KMS-11 (cell line): ENCODE results near the gene NPTX2.

Experiments
- H2AFZ ChIP-seq: fragments of 200-600 bp; sonication (generic); 2 replicates; pipeline ENCODE4 v1.6.1; 2016; ENCODE audit warnings: antibody characterized with exemption, mixed run types, low read depth
- H3K27ac ChIP-seq: fragments of 200-600 bp; sonication (generic); 2 replicates; pipeline ENCODE4 v1.6.1; 2016; ENCODE audit warnings: mild to moderate bottlenecking, mixed run types
- H3K27me3 ChIP-seq: fragments of 200-600 bp; sonication (generic); 2 replicates; pipeline ENCODE4 v1.6.1; 2017; ENCODE audit warnings: mild to moderate bottlenecking, low read depth, mixed run types, moderate library complexity; ENCODE audit not compliant: insufficient read depth
- H3K36me3 ChIP-seq: fragments of 200-600 bp; sonication (generic); 2 replicates; pipeline ENCODE4 v1.6.1; 2017; ENCODE audit warnings: mild to moderate bottlenecking, mixed run types; ENCODE audit not compliant: insufficient read depth
- H3K4me1 ChIP-seq: fragments of 200-600 bp; sonication (generic); 2 replicates; pipeline ENCODE4 v1.6.1; 2016; ENCODE audit warnings: mild to moderate bottlenecking, low read depth, mixed run types; ENCODE audit not compliant: poor library complexity, severe bottlenecking
- H3K4me2 ChIP-seq: fragments of 200-600 bp; sonication (generic); 2 replicates; pipeline ENCODE4 v1.7.0; 2016; ENCODE audit warnings: mild to moderate bottlenecking, mixed run types
- H3K4me3 ChIP-seq: fragments of 200-600 bp; sonication (generic); IDR thresholded peaks from 2 replicates; pipeline ENCODE4 v1.6.1; 2017; ENCODE audit warnings: low read depth, low read length, mixed read lengths; ENCODE audit not compliant: insufficient read depth
- H3K79me2 ChIP-seq: fragments of 200-600 bp; sonication (generic); 2 replicates; pipeline ENCODE4 v1.6.1; 2016; ENCODE audit warnings: low read depth, mixed run types; ENCODE audit not compliant: insufficient read depth
- H3K9ac ChIP-seq: fragments of 200-600 bp; sonication (generic); 2 replicates; pipeline ENCODE4 v1.6.1; 2016; ENCODE audit warnings: mild to moderate bottlenecking, mixed run types
- H4K20me1 ChIP-seq: fragments of 200-600 bp; sonication (generic); 2 replicates; pipeline ENCODE4 v1.6.1; 2016; ENCODE audit warnings: mild to moderate bottlenecking, mixed run types; ENCODE audit not compliant: insufficient read depth
- TF ChIP-seq, protein P1 (sequence below): fragments of 200-600 bp; sonication (generic); conservative IDR thresholded peaks from 2 replicates; pipeline ENCODE4 v1.6.1; 2017; ENCODE audit warnings: low read depth, mild to moderate bottlenecking, antibody characterized with exemption, low read length, moderate library complexity, mixed read lengths

The NPTX2 gene

DNA sequence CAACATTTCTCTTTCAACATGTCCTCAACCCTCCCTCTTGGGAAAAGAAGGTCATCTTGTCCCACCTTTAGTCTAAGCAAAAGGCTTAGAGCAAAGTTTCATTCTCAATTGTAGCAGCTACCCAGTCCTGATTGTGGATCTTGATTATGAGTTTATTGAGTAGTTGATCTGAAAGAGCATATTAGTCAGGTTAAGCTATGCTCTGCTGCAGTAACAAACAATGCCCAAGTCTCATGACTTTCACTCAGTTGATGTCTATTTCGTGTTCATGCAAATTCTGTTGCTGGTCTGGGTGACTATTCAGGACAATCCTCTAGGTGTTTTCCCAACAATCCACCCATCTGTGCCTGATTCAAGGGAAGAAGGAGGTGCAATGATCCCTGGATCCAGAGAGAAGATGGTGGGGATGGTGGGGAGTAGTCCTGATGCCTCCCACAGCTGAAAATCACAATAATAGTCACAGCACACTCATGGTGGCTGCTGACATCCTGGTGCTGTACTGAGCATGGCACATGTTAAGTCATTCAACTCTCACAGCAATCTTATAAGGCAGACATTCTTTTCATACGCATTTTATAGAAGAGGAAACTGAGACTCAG lies 54.7 kb downstream of the NPTX2 start:
- H3K4me1 ChIP-seq = no peaks in the 10 kb centered on the region
- H3K79me2 ChIP-seq = no peaks in the 10 kb centered on the region
- H3K4me3 ChIP-seq = no peak overlapping the region
- no peak overlapping the region for H2AFZ ChIP-seq
- no peaks in the 10 kb centered on the region for H3K36me3 ChIP-seq
- TF ChIP-seq, protein P1, sequence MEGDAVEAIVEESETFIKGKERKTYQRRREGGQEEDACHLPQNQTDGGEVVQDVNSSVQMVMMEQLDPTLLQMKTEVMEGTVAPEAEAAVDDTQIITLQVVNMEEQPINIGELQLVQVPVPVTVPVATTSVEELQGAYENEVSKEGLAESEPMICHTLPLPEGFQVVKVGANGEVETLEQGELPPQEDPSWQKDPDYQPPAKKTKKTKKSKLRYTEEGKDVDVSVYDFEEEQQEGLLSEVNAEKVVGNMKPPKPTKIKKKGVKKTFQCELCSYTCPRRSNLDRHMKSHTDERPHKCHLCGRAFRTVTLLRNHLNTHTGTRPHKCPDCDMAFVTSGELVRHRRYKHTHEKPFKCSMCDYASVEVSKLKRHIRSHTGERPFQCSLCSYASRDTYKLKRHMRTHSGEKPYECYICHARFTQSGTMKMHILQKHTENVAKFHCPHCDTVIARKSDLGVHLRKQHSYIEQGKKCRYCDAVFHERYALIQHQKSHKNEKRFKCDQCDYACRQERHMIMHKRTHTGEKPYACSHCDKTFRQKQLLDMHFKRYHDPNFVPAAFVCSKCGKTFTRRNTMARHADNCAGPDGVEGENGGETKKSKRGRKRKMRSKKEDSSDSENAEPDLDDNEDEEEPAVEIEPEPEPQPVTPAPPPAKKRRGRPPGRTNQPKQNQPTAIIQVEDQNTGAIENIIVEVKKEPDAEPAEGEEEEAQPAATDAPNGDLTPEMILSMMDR = no peak
- H3K9ac ChIP-seq = no peak overlapping the region
- H4K20me1 ChIP-seq = no peaks in the 10 kb centered on the region
- H3K27ac ChIP-seq = no peak overlapping the region
- no peaks in the 10 kb centered on the region for H3K27me3 ChIP-seq
- H3K4me2 ChIP-seq = no peak overlapping the region

DNA sequence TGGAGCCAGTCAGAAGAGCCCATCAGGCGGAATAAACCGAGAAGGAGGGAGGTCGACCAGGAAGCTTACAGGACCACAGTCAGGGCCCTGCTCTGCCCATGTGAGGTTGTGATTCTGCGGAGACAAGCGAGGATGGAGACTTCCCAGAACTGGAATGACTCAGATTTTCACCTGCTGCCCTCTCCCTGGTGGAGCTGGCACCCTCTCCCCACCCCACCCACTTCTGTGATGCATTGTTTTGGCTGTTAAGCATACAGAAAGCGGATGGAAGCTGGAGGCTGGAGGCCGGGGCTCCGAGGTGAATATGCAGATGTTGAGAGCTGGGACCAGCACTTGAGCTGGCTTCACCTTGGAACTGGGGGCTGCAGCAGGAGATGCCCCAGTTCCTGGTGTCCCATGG lies 57.4 kb downstream of the NPTX2 start:
- TF ChIP-seq, protein P1 = no peak
- H3K27ac ChIP-seq = no peak overlapping the region
- no peaks in the 10 kb centered on the region for H3K4me1 ChIP-seq
- H3K9ac ChIP-seq = no peak overlapping the region
- no peaks in the 10 kb centered on the region for H3K27me3 ChIP-seq
- H4K20me1 ChIP-seq = no peaks in the 10 kb centered on the region
- H3K79me2 ChIP-seq = no peaks in the 10 kb centered on the region
- no peak overlapping the region for H3K4me2 ChIP-seq
- no peaks in the 10 kb centered on the region for H3K36me3 ChIP-seq
- H2AFZ ChIP-seq = no peak overlapping the region
- no peak overlapping the region for H3K4me3 ChIP-seq

DNA sequence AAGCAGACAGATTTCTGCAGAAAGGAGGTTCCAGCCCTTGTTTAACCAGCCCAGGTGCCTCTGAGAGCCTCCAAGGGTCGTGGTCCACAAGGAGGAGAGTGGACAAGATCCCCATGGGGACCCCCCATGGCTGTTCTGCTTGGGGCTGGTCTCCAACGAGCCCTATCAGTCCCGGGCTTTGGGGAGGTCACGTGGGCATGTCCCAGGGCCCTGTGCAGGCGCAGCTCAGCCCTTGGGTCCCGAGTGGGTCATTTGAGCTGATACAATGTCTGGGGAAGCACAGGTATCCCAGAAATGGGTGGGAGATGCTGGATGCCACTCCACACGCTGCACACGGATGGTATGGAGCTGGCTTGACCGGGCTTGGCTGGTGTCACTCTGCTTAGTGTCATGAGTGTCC lies 57.8 kb downstream of the NPTX2 start:
- Histone ChIP-seq H3K4me1 (no peaks in the 10 kb centered on the region), H3K4me3 (no peak overlapping the region), H3K79me2 (no peaks in the 10 kb centered on the region), H3K4me2 (no peak overlapping the region), H3K27ac (no peak overlapping the region), H4K20me1 (no peaks in the 10 kb centered on the region), H3K27me3 (no peaks in the 10 kb centered on the region), H2AFZ (no peak overlapping the region), H3K9ac (no peak overlapping the region), H3K36me3 (no peaks in the 10 kb centered on the region)
- TF ChIP-seq, protein P1 = no peak

DNA sequence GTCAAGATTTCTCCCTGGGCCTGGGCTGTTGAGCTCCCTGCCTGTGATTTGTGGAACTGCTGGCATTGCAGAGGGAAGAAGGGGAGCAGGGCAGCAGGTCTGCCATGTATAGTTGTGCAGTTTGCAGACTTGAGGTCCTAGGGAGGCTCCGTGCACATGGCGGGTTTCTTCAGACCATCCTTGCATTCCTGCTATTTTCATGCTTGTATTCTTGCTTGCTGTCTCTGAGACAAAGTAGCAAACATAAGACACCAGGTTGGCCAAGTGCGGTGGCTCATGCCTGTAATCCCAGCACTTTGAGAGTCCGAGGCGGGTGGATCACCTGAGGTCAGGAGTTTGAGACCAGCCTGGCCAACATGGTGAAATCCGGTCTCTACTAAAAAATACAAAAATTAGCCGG lies 61.1 kb downstream of the NPTX2 start:
- Histone ChIP-seq H3K4me3 (no peak overlapping the region), H3K9ac (no peak overlapping the region), H2AFZ (no peak overlapping the region), H3K36me3 (no peaks in the 10 kb centered on the region), H3K27ac (no peak overlapping the region), H3K79me2 (no peaks in the 10 kb centered on the region), H3K4me2 (no peak overlapping the region), H4K20me1 (no peaks in the 10 kb centered on the region), H3K4me1 (no peaks in the 10 kb centered on the region), H3K27me3 (no peaks in the 10 kb centered on the region)
- TF ChIP-seq, protein P1 = no peak
